Measurements from ENCODE around the gene SLC12A8. TPM values are rescaled to one million over a fixed set of nuclear protein-coding genes. Genes with fewer than 3 reads are reported as not detected.
A peak's percentile ranks its signal among the peaks of the same experiment; 100 is the strongest.

Gene SLC12A8
- total and polyA plus RNA-seq, 5 donors from 2014 or later, result not detected

DNA sequence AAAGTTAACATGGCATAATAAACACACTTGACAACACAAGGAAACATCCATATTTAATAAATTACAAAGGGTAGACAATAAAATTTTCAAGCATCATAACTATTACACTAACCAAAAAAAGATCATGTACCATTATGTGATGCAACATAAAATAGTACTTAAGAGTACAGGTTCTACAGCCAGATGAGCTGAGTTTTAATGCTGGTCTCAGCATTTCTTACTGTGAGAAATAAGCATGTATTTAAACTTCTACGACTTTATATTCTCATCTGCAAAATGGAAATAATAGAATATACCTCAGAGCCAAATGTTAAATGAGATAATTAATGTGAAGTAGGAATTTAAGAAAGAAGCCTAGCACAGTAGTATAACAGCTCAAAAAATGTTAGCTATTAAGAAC, 33.7 kb upstream of the SLC12A8 start:
- H3K4me1 ChIP-seq (ENCODE audit: control insufficient read depth, insufficient read depth, low read length, poor library complexity, severe bottlenecking), result no peaks in the 10 kb centered on the region
- H3K27ac ChIP-seq (ENCODE audit: insufficient read depth, low read length, poor library complexity, severe bottlenecking), result no peak overlapping the region
- H3K4me3 ChIP-seq (ENCODE audit: low read depth, low read length), result no peak overlapping the region
- H3K27me3 ChIP-seq (ENCODE audit: control insufficient read depth, insufficient read depth, low read length), result no peaks in the 10 kb centered on the region
- DNase-seq (no peak), ATAC-seq (ENCODE audit: low read depth in 2 of 2) (no peak)
- H3K36me3 ChIP-seq (ENCODE audit: control insufficient read depth, insufficient read depth, low read length), result no peaks in the 10 kb centered on the region
- no peaks in the 10 kb centered on the region for H3K9me3 ChIP-seq (ENCODE audit: control insufficient read depth in 2 of 2, low read length in 2 of 2)
- H3K9me3 Mint-ChIP-seq, result peaks cover 0 to 3% (median 0%) of the 10 kb centered on the region in 7 donors
- H3K27ac Mint-ChIP-seq, result no peak overlapping the region
- H3K4me1 Mint-ChIP-seq, result peaks cover 3 to 20% (median 14%) of the 10 kb centered on the region in 4 donors
- peaks cover 42% of the 10 kb centered on the region for H3K36me3 Mint-ChIP-seq
- no peak overlapping the region for H3K4me3 Mint-ChIP-seq
- no peaks in the 10 kb centered on the region for H3K27me3 Mint-ChIP-seq

DNA sequence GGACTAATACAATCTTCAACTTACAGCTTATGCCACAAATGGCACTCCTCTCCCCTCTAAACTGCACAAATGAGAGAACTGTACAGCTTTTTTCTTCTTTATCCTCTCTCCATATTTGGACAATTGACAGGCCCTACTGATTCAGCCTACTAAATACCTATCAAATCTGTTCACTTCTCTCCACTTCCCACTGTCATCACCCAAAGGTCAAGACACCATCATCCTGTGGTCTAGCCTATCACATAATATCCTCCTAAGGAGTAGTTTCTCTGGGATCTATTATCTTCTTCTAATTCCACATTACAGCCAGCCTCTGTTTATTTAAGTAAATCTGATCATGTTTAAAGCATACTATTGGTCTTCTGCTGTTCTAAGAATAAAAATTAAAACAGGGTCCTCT, 33.0 kb upstream of the SLC12A8 start:
- peak overlapping the region in 1 of 3 donors; percentile 22 for H3K27ac Mint-ChIP-seq
- Histone ChIP-seq H3K9me3 (ENCODE audit: control insufficient read depth in 2 of 2, low read length in 2 of 2) (no peaks in the 10 kb centered on the region), H3K36me3 (ENCODE audit: control insufficient read depth, insufficient read depth, low read length) (no peaks in the 10 kb centered on the region), H3K4me1 (ENCODE audit: control insufficient read depth, insufficient read depth, low read length, poor library complexity, severe bottlenecking) (no peaks in the 10 kb centered on the region), H3K4me3 (ENCODE audit: low read depth, low read length) (no peak overlapping the region), H3K27me3 (ENCODE audit: control insufficient read depth, insufficient read depth, low read length) (no peaks in the 10 kb centered on the region), H3K27ac (ENCODE audit: insufficient read depth, low read length, poor library complexity, severe bottlenecking) (no peak overlapping the region)
- ATAC-seq (ENCODE audit: low read depth in 2 of 2) (no peak), DNase-seq (no peak)
- peaks cover 37% of the 10 kb centered on the region for H3K36me3 Mint-ChIP-seq
- H3K4me3 Mint-ChIP-seq, result no peak overlapping the region
- peaks cover 5 to 26% (median 11%) of the 10 kb centered on the region in 4 donors for H3K4me1 Mint-ChIP-seq
- H3K9me3 Mint-ChIP-seq, result peaks cover 0 to 3% (median 0%) of the 10 kb centered on the region in 7 donors
- H3K27me3 Mint-ChIP-seq, result no peaks in the 10 kb centered on the region

DNA sequence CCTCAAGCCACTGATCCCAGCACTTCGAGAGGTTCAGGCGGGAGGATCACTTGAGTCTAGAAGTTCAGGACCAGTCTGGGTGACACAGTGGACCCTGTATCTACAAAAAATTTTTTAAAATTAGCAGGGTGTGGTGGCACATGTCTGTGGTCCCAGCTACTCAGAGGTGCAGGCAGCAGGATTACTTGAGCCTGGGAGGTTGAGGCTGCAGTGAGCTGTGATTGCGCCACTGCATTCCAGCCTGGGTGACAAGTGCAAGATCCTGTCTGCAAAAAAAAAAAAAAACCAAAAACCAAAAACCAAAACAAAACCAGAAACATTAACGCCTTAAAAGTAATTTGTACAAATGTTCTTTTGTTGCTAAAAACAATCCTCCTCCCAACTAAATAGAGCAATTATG, 27.9 kb upstream of the SLC12A8 start:
- H3K9me3 Mint-ChIP-seq, result peaks cover 0 to 11% (median 2%) of the 10 kb centered on the region in 7 donors
- DNase-seq (no peak), ATAC-seq (ENCODE audit: low read depth in 2 of 2) (no peak)
- no peak overlapping the region for H3K4me3 ChIP-seq (ENCODE audit: low read depth, low read length)
- peaks cover 11% of the 10 kb centered on the region for H3K36me3 ChIP-seq (ENCODE audit: control insufficient read depth, insufficient read depth, low read length)
- no peak overlapping the region for H3K27ac ChIP-seq (ENCODE audit: insufficient read depth, low read length, poor library complexity, severe bottlenecking)
- H3K36me3 Mint-ChIP-seq, result peaks cover 46% of the 10 kb centered on the region
- no peaks in the 10 kb centered on the region for H3K27me3 Mint-ChIP-seq
- H3K27me3 ChIP-seq (ENCODE audit: control insufficient read depth, insufficient read depth, low read length), result no peaks in the 10 kb centered on the region
- H3K9me3 ChIP-seq (ENCODE audit: control insufficient read depth in 2 of 2, low read length in 2 of 2), result no peaks in the 10 kb centered on the region
- no peaks in the 10 kb centered on the region for H3K4me1 ChIP-seq (ENCODE audit: control insufficient read depth, insufficient read depth, low read length, poor library complexity, severe bottlenecking)
- no peak overlapping the region for H3K4me3 Mint-ChIP-seq
- peaks cover 8 to 11% (median 9%) of the 10 kb centered on the region in 4 donors for H3K4me1 Mint-ChIP-seq
- H3K27ac Mint-ChIP-seq, result no peak overlapping the region

DNA sequence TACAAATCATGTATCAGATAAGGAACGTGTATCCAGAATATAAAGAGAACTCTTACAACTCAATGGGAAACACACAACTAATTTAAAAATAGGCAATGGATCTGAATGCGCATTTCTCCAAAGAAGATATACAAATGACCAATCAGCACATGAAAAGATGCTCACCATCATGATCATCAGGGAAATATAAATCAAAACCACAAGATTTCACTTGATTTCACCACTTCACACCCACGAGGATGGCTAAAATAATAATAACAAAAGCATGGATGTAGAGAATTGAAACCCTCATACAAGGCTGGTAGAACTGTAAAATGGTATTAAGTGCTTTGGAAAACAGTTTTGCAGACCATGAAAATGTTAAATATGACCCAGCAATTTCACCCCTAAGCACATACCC, 26.7 kb upstream of the SLC12A8 start:
- ATAC-seq (ENCODE audit: low read depth in 2 of 2), result no peak
- no peak for DNase-seq
- H3K4me1 ChIP-seq (ENCODE audit: control insufficient read depth, insufficient read depth, low read length, poor library complexity, severe bottlenecking), result no peaks in the 10 kb centered on the region
- peaks cover 11% of the 10 kb centered on the region for H3K36me3 ChIP-seq (ENCODE audit: control insufficient read depth, insufficient read depth, low read length)
- Mint-ChIP-seq H3K9me3 (peaks cover 0 to 11% (median 2%) of the 10 kb centered on the region in 7 donors), H3K4me1 (peaks cover 6 to 9% (median 7%) of the 10 kb centered on the region in 4 donors), H3K36me3 (peaks cover 36% of the 10 kb centered on the region), H3K27ac (no peak overlapping the region), H3K27me3 (no peaks in the 10 kb centered on the region), H3K4me3 (no peak overlapping the region)
- H3K27me3 ChIP-seq (ENCODE audit: control insufficient read depth, insufficient read depth, low read length), result no peaks in the 10 kb centered on the region
- no peak overlapping the region for H3K27ac ChIP-seq (ENCODE audit: insufficient read depth, low read length, poor library complexity, severe bottlenecking)
- no peaks in the 10 kb centered on the region for H3K9me3 ChIP-seq (ENCODE audit: control insufficient read depth in 2 of 2, low read length in 2 of 2)
- no peak overlapping the region for H3K4me3 ChIP-seq (ENCODE audit: low read depth, low read length)

DNA sequence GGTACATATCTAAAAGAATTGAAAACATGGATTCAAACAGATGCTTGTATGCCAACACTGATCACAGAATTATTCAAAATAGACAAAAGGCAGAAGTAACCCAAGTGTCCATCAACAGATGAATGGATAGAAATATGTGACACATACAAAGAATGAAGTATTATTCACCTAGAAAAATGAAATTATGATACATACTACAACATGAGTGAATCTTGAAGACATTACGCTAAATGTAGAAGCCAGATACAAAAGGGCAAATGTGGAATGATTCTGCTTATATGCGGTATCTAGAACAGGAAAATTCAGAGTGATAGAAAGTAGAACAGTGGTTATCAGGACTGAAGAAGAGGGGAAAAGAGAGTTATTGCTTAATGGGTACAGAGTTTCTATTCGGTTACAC, 26.2 kb upstream of the SLC12A8 start:
- Mint-ChIP-seq H3K4me3 (no peak overlapping the region), H3K36me3 (peaks cover 35% of the 10 kb centered on the region)
- no peak overlapping the region for H3K4me3 ChIP-seq (ENCODE audit: low read depth, low read length)

DNA sequence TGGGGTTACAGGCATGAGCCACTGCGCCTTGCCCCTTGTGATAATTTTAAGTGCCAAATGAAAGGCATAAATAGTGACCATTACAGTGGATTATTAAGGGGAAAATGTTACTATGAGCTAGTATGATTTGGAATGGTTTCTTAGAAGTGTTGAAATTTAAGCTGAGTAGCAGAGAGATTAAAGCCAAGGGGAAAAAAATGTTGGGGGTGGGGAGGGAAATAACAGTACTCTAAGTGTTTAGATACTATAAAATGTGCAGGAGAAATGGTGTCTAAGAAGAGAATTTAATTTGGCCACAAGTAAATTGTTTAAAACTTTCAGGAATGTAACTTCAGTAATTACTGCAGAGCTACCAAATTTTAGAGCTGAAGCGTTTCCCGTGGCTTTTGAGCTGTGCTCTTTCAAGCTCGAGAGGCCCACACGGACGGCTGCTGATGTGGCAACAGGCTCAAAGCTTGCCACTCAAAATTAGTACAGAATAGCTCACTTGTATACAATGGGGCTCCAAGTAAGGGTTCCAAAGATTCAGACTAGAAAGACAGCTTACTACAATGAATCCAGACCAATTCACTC, 23.9 kb upstream of the SLC12A8 start:
- Mint-ChIP-seq H3K4me1 (peaks cover 4 to 9% (median 6%) of the 10 kb centered on the region in 4 donors), H3K9me3 (peaks cover 0 to 11% (median 2%) of the 10 kb centered on the region in 7 donors), H3K36me3 (peaks cover 45% of the 10 kb centered on the region), H3K27ac (peak overlapping the region in 1 of 3 donors; percentile 4), H3K4me3 (no peak overlapping the region), H3K27me3 (no peaks in the 10 kb centered on the region)
- Histone ChIP-seq H3K4me1 (ENCODE audit: control insufficient read depth, insufficient read depth, low read length, poor library complexity, severe bottlenecking) (no peaks in the 10 kb centered on the region), H3K4me3 (ENCODE audit: low read depth, low read length) (no peak overlapping the region), H3K36me3 (ENCODE audit: control insufficient read depth, insufficient read depth, low read length) (peaks cover 33% of the 10 kb centered on the region), H3K9me3 (ENCODE audit: control insufficient read depth in 2 of 2, low read length in 2 of 2) (no peaks in the 10 kb centered on the region), H3K27me3 (ENCODE audit: control insufficient read depth, insufficient read depth, low read length) (no peaks in the 10 kb centered on the region), H3K27ac (ENCODE audit: insufficient read depth, low read length, poor library complexity, severe bottlenecking) (no peak overlapping the region)
- DNase-seq (no peak), ATAC-seq (ENCODE audit: low read depth in 2 of 2) (no peak)

More for the DNA sequence above, 26.2 kb upstream of the SLC12A8 start:
- peaks cover 5 to 9% (median 7%) of the 10 kb centered on the region in 4 donors for H3K4me1 Mint-ChIP-seq
- ATAC-seq (ENCODE audit: low read depth in 2 of 2), result no peak
- no peaks in the 10 kb centered on the region for H3K4me1 ChIP-seq (ENCODE audit: control insufficient read depth, insufficient read depth, low read length, poor library complexity, severe bottlenecking)
- H3K27me3 Mint-ChIP-seq, result no peaks in the 10 kb centered on the region
- H3K9me3 Mint-ChIP-seq, result peaks cover 0 to 11% (median 2%) of the 10 kb centered on the region in 7 donors
- no peak overlapping the region for H3K27ac Mint-ChIP-seq
- H3K9me3 ChIP-seq (ENCODE audit: control insufficient read depth in 2 of 2, low read length in 2 of 2), result no peaks in the 10 kb centered on the region
- no peak for DNase-seq
- peaks cover 12% of the 10 kb centered on the region for H3K36me3 ChIP-seq (ENCODE audit: control insufficient read depth, insufficient read depth, low read length)
- H3K27ac ChIP-seq (ENCODE audit: insufficient read depth, low read length, poor library complexity, severe bottlenecking), result no peak overlapping the region
- no peaks in the 10 kb centered on the region for H3K27me3 ChIP-seq (ENCODE audit: control insufficient read depth, insufficient read depth, low read length)

DNA sequence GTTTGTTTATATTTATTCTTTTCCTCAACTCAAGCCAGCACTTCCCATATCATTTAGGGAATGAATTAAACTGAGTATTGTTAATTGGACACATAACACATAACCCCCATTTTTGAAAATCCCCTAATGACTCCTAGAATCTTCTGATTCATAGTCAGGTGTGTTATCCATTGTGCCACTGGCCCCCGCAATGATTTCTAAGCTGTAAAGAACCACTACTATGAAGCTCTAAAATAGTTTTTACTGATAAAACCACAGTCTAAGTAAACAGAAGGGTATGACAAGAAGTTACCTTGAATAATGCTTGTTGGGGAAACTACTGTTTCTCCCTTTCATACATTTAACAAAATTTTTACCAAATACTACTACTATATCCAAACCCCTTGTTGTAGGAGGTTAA, 22.3 kb upstream of the SLC12A8 start:
- DNase-seq (no peak), ATAC-seq (ENCODE audit: low read depth in 2 of 2) (no peak)
- Mint-ChIP-seq H3K4me3 (no peak overlapping the region), H3K27me3 (no peaks in the 10 kb centered on the region), H3K36me3 (peaks cover 45% of the 10 kb centered on the region), H3K4me1 (peaks cover 0 to 9% (median 5%) of the 10 kb centered on the region in 4 donors), H3K9me3 (peaks cover 0 to 11% (median 2%) of the 10 kb centered on the region in 7 donors), H3K27ac (no peak overlapping the region)
- Histone ChIP-seq H3K36me3 (ENCODE audit: control insufficient read depth, insufficient read depth, low read length) (peaks cover 36% of the 10 kb centered on the region), H3K4me3 (ENCODE audit: low read depth, low read length) (no peak overlapping the region), H3K27me3 (ENCODE audit: control insufficient read depth, insufficient read depth, low read length) (no peaks in the 10 kb centered on the region), H3K9me3 (ENCODE audit: control insufficient read depth in 2 of 2, low read length in 2 of 2) (no peaks in the 10 kb centered on the region), H3K4me1 (ENCODE audit: control insufficient read depth, insufficient read depth, low read length, poor library complexity, severe bottlenecking) (no peaks in the 10 kb centered on the region), H3K27ac (ENCODE audit: insufficient read depth, low read length, poor library complexity, severe bottlenecking) (no peak overlapping the region)

DNA sequence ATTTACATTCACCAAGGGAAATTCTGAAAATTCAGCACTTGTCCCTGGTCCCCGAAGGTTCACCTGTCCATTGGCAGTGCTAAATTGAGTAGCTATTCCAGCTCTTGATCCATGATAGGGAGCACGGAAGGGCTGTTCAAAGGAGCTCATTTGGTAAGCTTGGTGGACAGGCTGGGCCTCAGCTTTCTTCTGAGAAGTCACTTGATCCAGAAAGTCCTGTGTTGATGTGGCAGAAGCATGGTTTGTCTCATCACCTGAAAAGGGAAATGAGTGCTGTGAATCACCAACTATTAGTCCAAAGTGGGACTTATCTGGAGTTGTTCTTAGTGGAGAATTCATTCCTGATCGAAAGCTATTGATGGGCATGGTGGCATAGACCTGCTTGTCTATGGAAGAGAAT, 19.9 kb upstream of the SLC12A8 start:
- Mint-ChIP-seq H3K36me3 (peaks cover 44% of the 10 kb centered on the region), H3K27ac (no peak overlapping the region), H3K9me3 (peaks cover 0 to 11% (median 2%) of the 10 kb centered on the region in 7 donors), H3K27me3 (no peaks in the 10 kb centered on the region), H3K4me1 (peaks cover 0 to 9% (median 1%) of the 10 kb centered on the region in 4 donors), H3K4me3 (no peak overlapping the region)
- Histone ChIP-seq H3K4me1 (ENCODE audit: control insufficient read depth, insufficient read depth, low read length, poor library complexity, severe bottlenecking) (no peaks in the 10 kb centered on the region), H3K9me3 (ENCODE audit: control insufficient read depth in 2 of 2, low read length in 2 of 2) (no peaks in the 10 kb centered on the region), H3K27ac (ENCODE audit: insufficient read depth, low read length, poor library complexity, severe bottlenecking) (no peak overlapping the region), H3K27me3 (ENCODE audit: control insufficient read depth, insufficient read depth, low read length) (no peaks in the 10 kb centered on the region), H3K4me3 (ENCODE audit: low read depth, low read length) (no peak overlapping the region), H3K36me3 (ENCODE audit: control insufficient read depth, insufficient read depth, low read length) (peaks cover 41% of the 10 kb centered on the region)
- DNase-seq (no peak), ATAC-seq (ENCODE audit: low read depth in 2 of 2) (no peak)

All from CD4-positive, CD25-positive, alpha-beta regulatory T cell (primary cell).